GM21529 (cell line): Measurements from ENCODE around the gene NDOR1.
"Not testable (repeated sequence)": the region's sequence is repeated elsewhere in the genome, so short reads cannot be mapped to it uniquely, and the experiment has no call there.

ENCODE experiments used
- ATAC-seq: cut with Tn5 transposase; IDR thresholded peaks from one replicate; pipeline ENCODE4 v1.9.1; 2021; ENCODE audit not compliant: unreplicated experiment

Gene NDOR1

DNA sequence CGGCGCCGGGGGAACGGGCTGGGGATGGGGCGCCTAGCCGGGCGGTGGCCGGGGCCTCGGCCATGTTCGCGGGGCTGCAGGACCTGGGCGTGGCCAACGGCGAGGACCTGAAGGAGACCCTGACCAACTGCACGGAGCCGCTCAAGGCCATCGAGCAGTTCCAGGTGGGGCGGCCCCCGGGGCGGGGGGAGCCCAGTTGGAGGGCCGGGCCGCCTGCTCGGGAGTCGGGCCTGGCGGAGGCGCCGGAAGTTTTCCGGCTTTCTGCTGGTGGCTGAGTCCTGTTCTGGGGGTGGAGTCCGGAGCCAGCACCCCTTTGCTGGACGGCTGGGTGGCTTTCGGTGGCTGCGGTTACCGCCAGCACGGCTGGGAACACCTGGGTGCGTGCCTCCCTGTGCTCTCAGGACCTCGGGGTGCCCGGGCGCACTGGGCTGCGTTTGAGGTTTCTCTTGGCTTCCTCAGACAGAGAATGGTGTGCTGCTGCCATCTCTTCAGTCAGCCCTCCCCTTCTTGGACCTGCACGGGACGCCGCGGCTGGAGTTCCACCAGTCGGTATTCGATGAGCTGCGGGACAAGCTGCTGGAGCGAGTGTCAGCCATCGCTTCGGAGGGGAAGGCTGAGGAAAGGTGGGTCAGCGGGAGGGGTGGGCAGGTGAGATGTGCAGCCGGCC is 50.1 kb downstream of the NDOR1 start:
- ATAC-seq = peak; percentile 44

- no peak for ATAC-seq
These were observed 50.9 kb downstream of the NDOR1 start for GRCh38 chr9:137256362-137256761.

GRCh38 chr9:137256856-137257255 is 51.4 kb downstream of the NDOR1 start:
- no peak for ATAC-seq

DNA sequence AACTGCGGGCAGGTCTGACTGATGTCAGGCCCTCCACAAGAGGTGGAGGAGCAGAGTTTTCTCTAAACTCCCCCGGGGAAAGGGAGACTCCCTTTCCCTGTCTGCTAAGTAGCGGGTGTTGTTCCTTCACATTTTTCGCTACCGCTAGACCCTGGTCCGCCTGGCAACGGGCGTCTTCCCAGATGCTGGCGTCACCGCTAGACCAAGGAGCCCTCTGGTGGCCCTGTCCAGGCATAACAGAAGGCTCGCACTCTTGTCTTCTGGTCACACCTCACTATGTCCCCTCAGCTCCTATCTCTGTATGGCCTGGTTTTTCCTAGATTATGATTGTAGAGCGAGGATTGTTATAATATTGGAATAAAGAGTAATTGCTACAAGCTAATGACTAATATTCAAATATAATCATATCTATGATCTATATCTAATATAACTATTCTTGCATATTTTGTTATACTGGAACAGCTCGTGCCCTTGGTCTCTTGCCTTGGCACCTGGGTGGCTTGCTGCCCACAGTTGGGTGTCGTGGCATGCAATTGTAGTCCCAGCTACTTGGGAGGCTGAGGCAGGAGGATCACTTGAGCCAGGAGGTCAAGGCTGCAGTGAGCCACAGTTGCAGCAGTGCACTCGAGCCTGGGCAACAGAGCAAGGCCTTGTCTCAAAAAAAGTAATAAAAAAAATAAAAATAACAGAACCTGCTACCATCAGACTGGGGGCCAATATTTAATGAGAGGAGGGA is 56.8 kb downstream of the NDOR1 start:
- ATAC-seq = not testable (repeated sequence)

DNA sequence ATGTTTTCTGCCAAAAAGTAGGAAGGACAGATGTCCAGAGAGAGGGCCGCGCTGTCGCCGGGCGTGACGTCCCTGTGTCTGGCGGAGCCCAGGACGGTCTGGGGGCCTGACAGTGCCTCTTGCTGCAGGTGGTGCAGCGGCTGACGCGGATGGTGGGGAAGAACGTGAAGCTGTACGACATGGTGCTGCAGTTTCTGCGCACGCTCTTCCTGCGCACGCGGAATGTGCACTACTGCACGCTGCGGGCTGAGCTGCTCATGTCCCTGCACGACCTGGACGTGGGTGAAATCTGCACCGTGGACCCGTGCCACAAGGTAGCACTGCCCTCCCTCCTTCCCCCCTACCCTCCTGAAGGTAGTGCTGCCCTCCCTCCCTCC is 57.4 kb downstream of the NDOR1 start:
- ATAC-seq = no peak

DNA sequence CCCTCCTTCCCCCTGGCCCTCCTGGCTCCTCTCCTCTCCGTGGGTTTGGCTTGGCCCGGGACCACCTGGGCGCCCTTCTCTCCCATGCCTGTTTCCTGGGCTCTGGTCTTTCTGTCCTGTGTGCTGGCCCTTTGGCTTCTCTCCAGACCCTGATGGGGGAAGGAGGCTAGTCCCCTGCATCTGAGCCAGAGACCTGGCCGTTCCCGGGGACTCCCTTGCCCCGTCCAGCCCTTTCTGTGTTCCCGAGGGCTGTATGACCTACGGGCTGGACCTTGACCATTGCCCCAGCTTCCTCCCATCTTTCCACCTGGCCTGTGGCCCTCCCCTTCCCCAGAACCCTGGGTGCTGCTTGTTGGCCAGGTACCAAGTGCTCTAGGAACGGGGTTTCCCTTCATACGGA is 58.0 kb downstream of the NDOR1 start:
- ATAC-seq = no peak

GRCh38 chr9:137264067-137264466 is 58.6 kb downstream of the NDOR1 start:
- no peak for ATAC-seq

DNA sequence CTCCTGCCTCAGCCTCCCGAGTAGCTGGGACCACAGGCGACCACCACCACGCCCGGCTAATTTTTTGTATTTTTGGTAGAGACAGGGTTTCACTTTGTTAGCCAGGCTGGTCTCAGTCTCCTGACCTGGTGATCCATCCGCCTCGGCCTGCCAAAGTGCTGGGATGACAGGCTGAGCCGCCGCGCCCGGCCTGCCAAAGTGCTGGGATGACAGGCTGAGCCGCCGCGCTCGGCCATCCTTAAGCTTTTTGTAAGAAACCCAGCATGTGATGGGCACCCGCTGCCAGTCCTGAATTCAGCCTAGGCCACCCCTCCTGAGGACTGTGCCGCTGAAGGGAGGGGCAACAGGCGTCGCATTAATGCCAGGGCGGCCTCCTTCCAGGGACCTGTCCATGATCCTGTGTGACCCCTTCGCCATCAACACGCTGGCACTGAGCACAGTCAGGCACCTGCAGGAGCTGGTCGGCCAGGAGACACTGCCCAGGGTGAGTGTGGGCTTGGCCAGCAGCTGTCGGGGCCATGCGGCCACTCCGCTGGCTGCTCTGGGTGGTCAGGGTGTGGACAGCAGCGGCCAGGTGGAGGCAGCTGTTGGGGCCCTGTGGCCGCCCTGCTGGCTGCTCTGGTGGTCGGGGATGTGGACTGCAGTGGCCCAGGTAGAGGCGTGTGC is 60.1 kb downstream of the NDOR1 start:
- no peak for ATAC-seq

- ATAC-seq = no peak
These were observed 60.6 kb downstream of the NDOR1 start for GRCh38 chr9:137266162-137266527.
